Effector memory CD8-positive, alpha-beta T cell (primary cell): ENCODE data around the gene DCUN1D2.

Experiments used
- ATAC-seq: fragments of 150-1000 bp; cut with Tn5 transposase; replicated peaks from 2 replicates; pipeline ENCODE4 v1.10.0; 2021; ENCODE audit warnings: mild to moderate bottlenecking, moderate library complexity
- DNase-seq, 3 experiments: peaks; one replicate each; pipeline ENCODE4 v3.0.0; 2021
- H3K27ac Mint-ChIP-seq, 2 donors: one replicate each; pipeline ENCODE4 v1.8.0; 2022; ENCODE audit warnings: mild to moderate bottlenecking in 2 of 2, mixed read lengths in 2 of 2, moderate library complexity in 2 of 2
- H3K27me3 Mint-ChIP-seq, 2 donors: one replicate each; pipeline ENCODE4 v1.8.0; 2022; ENCODE audit warnings: mixed read lengths in 2 of 2
- H3K36me3 Mint-ChIP-seq: one replicate; pipeline ENCODE4 v1.8.0; 2022; ENCODE audit warnings: mild to moderate bottlenecking, moderate library complexity, mixed read lengths; ENCODE audit not compliant: insufficient read depth
- H3K4me1 Mint-ChIP-seq, 2 donors: one replicate each; pipeline ENCODE4 v1.8.0; 2022; ENCODE audit warnings: low read depth in 2 of 2, mixed read lengths in 2 of 2
- H3K4me3 Mint-ChIP-seq, 2 donors: one replicate each; pipeline ENCODE4 v1.8.0; 2022; ENCODE audit warnings: mild to moderate bottlenecking in 2 of 2, mixed read lengths in 2 of 2, moderate library complexity in 2 of 2
- H3K9me3 Mint-ChIP-seq, 2 donors: one replicate each; pipeline ENCODE4 v1.8.0; 2022; ENCODE audit warnings: mixed read lengths in 2 of 2

The DCUN1D2 gene

DNA sequence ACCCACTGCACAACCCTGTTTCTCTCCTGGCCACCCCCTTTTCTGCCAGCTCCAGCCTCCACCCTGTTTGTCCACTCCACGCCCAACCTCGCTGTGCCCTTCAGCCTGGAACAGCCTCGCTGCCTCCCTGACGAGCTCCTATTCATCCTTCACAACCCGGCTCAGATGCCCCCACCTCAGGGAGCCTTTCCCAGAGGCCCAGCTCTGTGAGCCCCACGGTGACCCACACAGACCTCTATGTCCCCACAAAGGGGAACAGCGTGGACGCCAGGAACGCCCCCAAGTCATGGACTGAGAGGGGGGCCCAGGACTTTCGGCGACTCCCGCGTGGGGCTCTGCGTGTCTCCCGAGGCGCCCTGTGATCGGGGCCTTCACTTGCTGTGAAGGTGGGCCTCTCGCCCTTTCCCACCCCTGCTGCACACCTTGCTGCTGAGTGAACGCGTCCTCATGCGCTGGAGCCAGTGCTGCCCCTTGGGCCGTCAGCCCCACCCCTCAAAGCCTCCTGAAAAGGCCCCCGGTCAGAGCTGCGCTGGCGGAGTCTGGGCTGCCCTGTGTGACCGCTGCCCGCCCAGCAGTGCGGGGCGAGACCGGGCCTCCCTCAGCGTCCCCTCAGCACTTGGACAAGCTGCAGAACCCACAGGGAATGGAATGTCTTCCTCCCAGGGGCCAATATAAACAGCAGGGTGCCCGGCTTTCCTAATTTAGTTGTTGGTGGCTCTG lies 77.2 kb downstream of the DCUN1D2 start:
- no peak overlapping the region for H3K4me3 Mint-ChIP-seq
- H3K27ac Mint-ChIP-seq: no peak overlapping the region
- peaks cover 10 to 24% of the 10 kb centered on the region in 2 donors for H3K27me3 Mint-ChIP-seq
- DNase-seq (no peak), ATAC-seq (no peak)
- peaks cover 3% of the 10 kb centered on the region for H3K36me3 Mint-ChIP-seq
- peaks cover 2 to 7% of the 10 kb centered on the region in 2 donors for H3K9me3 Mint-ChIP-seq
- H3K4me1 Mint-ChIP-seq: no peaks in the 10 kb centered on the region

DNA sequence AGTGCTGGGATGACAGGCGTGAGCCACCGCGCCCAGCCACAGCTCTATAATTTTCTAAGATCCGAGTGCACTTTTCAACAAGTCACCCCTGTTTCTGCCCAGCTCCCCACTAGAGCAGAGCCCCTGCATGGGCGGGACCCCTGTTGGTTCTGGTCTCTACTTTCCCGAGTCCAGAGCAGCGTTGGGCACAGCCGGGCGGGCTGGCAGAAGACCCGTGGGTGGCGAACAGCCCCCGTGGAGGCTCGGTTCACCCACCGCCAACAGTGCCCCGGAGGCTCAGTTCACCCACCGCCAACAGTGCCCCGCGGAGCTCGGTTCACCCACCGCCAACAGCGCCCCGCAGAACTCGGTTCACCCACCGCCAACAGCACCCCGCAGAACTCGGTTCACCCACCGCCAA lies 78.1 kb downstream of the DCUN1D2 start:
- Mint-ChIP-seq H3K36me3 (peaks cover 3% of the 10 kb centered on the region), H3K9me3 (peaks cover 2 to 7% of the 10 kb centered on the region in 2 donors), H3K4me3 (no peak overlapping the region), H3K27me3 (peaks cover 10 to 33% of the 10 kb centered on the region in 2 donors), H3K27ac (no peak overlapping the region), H3K4me1 (no peaks in the 10 kb centered on the region)
- ATAC-seq (no peak), DNase-seq (no peak)

DNA sequence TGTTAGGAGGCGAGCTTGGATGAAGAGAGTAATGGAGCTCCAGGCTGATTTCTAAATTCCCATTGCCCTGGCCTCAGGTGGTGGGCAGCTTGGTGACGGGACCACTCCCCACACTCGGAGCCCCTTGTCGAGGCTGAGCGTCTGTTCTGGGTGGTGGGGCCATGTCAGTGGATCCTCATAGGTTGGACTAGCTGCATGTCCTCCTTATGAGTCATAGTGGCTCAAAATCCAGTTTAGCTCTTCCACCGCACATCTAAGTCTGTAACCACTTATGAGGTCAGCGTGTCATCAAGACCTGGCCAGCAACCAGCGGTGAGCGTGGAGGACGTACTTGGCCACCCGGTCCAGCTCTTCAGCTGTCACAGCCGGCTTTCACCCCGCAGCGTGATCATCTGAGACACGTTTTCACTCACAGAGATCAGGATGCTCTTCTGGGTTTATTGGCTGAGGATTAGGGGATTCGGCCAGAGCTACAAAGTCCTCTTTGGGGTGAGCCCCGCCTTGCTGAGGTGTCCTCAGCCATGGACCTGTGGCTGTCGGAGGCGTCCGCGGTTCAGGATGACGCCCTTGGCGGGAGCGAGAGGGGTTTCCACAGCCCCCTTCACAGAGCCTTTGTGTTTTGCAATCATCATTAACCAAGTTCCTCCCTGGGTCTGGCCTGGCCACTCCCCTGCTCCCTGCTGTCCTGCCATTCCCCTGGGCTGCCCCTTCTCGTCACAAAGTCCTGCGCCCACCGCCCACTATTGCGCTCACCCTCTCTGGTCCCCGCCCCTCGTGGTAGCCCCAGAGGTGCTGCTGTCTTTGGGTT lies 79.1 kb downstream of the DCUN1D2 start:
- ATAC-seq (no peak), DNase-seq (no peak)
- peaks cover 2 to 7% of the 10 kb centered on the region in 2 donors for H3K9me3 Mint-ChIP-seq
- H3K27ac Mint-ChIP-seq: no peak overlapping the region
- peaks cover 3 to 28% of the 10 kb centered on the region in 2 donors for H3K27me3 Mint-ChIP-seq
- no peak overlapping the region for H3K4me3 Mint-ChIP-seq
- H3K36me3 Mint-ChIP-seq: peaks cover 2% of the 10 kb centered on the region
- H3K4me1 Mint-ChIP-seq: no peaks in the 10 kb centered on the region

DNA sequence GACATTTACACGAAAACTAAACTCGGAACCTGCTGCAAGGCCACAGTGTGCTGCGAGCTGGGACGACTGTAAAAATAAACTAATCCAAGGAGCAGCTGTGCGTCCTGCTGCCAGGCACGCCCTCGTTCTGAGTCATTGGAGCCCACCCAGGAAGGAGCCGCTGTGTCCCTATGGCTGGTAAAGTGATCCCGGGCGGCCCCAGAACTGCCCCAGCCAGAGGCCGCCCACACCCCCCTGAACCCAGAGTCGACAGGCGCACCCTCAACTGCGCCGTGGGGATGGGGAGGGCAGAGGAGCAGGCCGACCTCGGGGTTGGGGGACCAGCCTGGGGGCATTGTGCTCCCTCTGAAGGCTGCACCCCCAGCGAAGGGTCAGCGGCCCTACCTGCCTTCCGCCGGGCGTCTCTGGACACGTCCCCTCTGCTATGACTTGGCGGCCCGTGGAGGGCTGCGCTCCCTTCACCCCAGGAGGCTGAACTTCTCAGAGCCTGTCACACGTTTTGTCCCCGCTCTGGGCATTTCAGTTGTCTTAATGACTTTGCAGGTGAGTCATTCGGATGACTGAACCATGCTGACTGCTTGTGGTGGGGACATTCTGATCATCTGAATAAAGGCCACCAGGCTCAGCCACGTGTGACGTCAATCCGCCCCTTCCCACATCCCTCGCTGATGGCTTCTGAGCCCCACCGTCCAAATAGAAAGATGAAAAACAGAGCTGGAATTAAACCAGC lies 79.9 kb downstream of the DCUN1D2 start:
- H3K36me3 Mint-ChIP-seq: no peaks in the 10 kb centered on the region
- peaks cover 2 to 7% of the 10 kb centered on the region in 2 donors for H3K9me3 Mint-ChIP-seq
- no peak overlapping the region for H3K27ac Mint-ChIP-seq
- no peak overlapping the region for H3K4me3 Mint-ChIP-seq
- no peak for DNase-seq
- H3K27me3 Mint-ChIP-seq: peaks cover 0 to 32% of the 10 kb centered on the region in 2 donors
- H3K4me1 Mint-ChIP-seq: no peaks in the 10 kb centered on the region
- ATAC-seq: no peak

DNA sequence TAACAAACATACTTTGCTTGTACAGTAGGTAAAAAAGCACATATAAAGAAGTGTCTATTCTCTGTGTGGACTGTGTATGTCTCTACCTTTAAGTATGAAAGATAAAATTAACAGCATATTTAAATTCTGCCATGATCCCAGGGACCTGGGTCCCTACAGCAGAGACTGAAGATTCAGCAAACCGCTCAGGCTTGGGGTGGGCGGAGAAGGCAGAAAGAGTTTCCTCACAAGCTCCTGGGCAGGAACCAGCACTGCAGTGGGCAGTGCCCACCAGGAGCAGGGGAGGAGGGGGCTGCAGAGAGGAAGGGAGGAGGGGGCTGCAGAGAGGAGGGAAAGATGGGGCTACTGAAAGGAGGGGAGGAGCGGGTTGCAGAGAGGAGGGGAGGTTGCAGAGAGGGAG lies 81.9 kb downstream of the DCUN1D2 start:
- Mint-ChIP-seq H3K36me3 (no peaks in the 10 kb centered on the region), H3K9me3 (peaks cover 2 to 7% of the 10 kb centered on the region in 2 donors), H3K4me3 (no peak overlapping the region), H3K27me3 (peaks cover 0 to 37% of the 10 kb centered on the region in 2 donors), H3K27ac (no peak overlapping the region), H3K4me1 (no peaks in the 10 kb centered on the region)
- ATAC-seq (no peak), DNase-seq (no peak)

DNA sequence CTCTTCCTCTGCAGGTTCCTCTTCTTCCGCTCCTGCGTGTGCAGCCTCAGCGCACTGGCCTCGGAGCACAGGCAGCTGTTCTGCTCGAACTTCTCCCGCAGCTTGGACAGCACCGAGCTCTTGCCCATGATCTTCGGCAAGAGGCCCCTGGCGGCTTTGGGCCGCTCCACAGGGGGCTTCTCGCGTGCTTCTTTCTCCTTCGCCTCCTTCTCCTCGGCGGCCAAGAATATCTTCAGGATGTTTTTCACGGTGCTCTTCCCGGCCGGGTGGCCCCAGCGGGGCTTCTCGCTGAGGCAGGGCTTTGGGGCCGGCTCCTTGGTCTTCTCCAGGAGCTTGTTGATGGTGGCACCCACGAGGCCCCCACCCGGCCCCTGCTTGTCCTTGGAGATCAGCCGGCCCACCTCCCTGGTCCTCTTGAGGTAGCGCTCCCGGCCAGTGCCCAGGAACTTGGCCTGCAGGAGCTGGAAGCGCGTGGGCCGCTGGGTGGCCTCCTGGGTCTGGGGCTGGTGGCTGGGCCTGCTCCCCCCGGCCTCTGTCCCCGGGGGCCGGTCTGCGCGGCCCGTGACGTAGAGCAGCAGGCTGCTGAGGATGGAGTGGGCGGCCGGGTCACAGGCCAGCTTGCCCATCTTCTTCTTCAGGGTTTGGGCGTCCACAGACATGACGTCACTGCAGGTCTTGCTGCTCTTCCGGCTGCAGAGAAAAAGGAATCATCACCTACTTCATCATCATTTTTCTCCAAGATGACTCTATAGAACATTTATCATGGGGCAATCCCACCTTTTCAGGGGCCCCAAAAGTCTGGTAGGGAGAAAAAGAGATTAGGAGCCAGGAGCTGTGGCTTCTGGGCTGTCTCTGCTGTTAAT lies 82.7 kb downstream of the DCUN1D2 start:
- no peaks in the 10 kb centered on the region for H3K9me3 Mint-ChIP-seq
- DNase-seq: no peak
- H3K27ac Mint-ChIP-seq: no peak overlapping the region

DNA sequence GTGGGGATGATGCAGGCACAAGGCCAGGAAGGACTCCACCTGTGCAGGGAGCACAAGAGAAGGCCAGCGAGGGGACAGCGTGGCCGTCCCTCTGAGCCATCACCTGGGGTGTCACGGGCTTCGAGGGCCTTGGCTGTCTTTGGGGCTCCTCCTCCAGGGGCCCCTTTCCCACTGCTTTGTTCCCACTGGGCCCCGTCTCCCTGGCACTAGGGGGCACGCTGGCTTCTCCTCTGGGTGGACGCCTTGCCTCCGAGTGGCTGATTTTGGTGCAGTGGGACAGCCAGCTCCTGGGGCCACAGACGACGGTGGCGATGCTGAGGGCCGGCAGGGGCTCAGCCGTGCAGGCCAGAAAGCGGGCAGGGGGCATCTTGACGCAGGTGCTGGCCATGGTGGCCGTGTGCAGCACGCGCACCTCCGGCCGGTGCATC lies 83.4 kb downstream of the DCUN1D2 start:
- H3K9me3 Mint-ChIP-seq: no peaks in the 10 kb centered on the region
- H3K27ac Mint-ChIP-seq: no peak overlapping the region
- ATAC-seq: no peak
- peaks cover 0 to 48% of the 10 kb centered on the region in 2 donors for H3K27me3 Mint-ChIP-seq
- no peak overlapping the region for H3K4me3 Mint-ChIP-seq
- no peak for DNase-seq
- no peaks in the 10 kb centered on the region for H3K36me3 Mint-ChIP-seq
- H3K4me1 Mint-ChIP-seq: no peaks in the 10 kb centered on the region

More for the DNA sequence above, 82.7 kb downstream of the DCUN1D2 start:
- no peaks in the 10 kb centered on the region for H3K4me1 Mint-ChIP-seq
- peaks cover 0 to 42% of the 10 kb centered on the region in 2 donors for H3K27me3 Mint-ChIP-seq
- ATAC-seq: no peak
- H3K36me3 Mint-ChIP-seq: no peaks in the 10 kb centered on the region
- H3K4me3 Mint-ChIP-seq: no peak overlapping the region

DNA sequence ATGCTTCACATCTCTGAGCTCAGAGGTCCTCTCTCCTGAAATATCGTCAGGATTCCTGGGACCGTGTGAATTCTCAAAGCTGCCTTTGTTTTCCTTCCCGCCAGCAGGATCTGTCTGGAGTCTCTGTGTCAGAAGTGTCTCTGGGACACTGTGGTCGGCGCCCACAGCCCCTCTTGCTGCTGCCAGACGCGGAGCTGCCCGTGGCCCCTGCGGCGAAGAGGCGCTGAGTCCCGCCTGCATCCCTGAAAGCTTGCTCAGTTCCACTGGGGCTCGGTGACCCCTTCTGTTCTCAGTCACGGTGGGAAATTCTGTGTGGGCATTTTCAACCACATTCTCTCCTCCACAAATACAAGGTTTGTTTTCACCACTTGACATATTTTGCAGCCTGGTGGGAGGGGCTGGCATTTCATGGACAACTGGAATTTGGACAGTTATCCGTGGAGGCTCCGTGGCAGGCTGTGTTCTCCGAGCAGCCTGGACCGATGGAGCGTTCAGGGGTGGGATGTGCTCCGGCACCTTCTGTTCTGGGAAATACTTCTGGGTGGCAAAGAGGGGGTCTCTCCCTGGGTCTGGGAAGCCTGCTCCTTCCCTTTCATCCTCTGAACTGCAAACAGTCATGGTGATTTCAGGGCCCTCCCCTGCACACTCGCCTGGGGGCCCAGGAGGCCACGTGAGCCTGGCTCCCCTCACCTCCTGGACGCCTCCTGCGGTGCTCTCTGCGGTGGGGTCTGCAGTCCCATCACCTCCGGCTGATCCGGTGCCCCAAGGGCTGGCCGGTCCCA lies 84.0 kb downstream of the DCUN1D2 start:
- Mint-ChIP-seq H3K27ac (no peak overlapping the region), H3K27me3 (peaks cover 0 to 51% of the 10 kb centered on the region in 2 donors), H3K36me3 (no peaks in the 10 kb centered on the region), H3K9me3 (no peaks in the 10 kb centered on the region), H3K4me1 (no peaks in the 10 kb centered on the region), H3K4me3 (no peak overlapping the region)
- DNase-seq: no peak
- no peak for ATAC-seq
